COLO829 (cell line): Measurements from ENCODE around the gene TNIP3.

ENCODE experiments used
- DNase-seq: peaks from one replicate; pipeline ENCODE4 v3.0.0; 2012; ENCODE audit warnings: low spot score

The TNIP3 gene

GRCh38 chr4:121138039-121138825 lies 25.9 kb downstream of the TNIP3 start:
- DNase-seq = no peak

- DNase-seq = no peak
Measured at GRCh38 chr4:121130326-121130660, 33.8 kb downstream of the TNIP3 start.

- DNase-seq = no peak
Measured at GRCh38 chr4:121129606-121130325, 34.4 kb downstream of the TNIP3 start.

DNA sequence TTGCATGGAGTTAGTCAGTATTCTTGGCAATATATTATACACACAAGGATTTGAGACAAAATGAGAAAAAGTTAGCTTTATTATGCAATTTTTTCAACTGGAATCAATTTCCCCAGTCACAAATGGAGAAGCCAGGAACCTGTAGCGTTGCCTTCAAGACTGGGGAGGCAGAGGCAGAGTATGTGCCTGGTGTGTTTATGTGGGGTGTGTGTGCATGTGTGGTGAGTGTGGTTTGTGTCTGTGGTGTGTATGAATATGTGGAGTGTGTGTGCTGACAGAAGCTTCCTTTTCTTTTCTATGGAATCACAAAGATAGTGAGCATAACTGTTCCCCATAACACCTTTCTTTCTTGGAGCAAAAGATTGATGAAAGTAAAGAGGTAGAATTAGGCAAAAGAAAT lies 37.0 kb downstream of the TNIP3 start:
- DNase-seq = no peak

DNA sequence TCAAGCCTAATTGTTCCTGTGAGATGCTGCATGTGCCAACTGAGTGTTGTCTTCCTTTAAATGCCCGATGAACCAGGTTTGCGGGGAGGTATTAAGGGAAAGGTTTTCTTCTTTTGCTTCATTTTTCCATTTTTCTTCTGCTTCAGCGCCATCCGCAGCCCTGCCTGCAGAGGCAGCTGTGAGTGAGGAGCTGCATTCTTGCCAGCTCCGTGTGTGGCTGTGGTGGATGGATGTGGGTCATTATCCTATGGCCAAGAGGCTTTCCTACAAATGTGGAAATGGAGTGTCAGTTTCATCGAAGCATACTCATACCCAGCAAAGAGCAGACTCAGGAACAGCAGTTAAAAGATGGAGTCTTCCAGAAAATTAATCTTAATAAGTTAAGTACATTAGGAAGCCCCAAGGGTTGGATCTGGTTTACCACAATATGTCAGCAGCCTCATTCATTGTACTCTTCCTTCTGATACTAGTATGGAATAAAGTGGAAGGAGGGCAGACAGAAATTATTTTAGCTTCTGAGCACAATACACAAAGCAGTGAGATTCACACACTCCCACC lies 37.6 kb downstream of the TNIP3 start:
- DNase-seq = no peak

GRCh38 chr4:121125498-121125885 lies 38.6 kb downstream of the TNIP3 start:
- no peak for DNase-seq

- no peak for DNase-seq
Measured at GRCh38 chr4:121122661-121123060, 41.5 kb downstream of the TNIP3 start.

DNA sequence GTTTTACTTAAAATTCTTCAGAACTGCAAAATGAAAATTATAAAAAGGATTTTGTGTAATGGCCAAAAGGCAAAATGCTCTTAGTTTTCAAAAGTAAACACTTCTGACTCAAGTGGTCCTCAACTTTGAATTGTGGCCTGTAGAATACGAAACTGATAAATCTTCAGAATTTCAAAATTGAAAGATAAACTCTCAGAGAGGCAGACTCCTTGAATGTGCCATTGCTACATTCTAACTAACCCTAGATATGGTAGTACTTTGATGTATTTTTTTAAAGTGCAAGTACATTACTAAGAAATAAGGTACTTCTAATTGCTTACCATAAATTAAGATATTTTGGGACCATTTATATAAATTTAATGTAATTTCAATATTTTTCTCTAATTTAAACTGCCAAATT lies 44.4 kb downstream of the TNIP3 start:
- DNase-seq = no peak

- no peak for DNase-seq
Measured at GRCh38 chr4:121118344-121118743, 45.8 kb downstream of the TNIP3 start.

DNA sequence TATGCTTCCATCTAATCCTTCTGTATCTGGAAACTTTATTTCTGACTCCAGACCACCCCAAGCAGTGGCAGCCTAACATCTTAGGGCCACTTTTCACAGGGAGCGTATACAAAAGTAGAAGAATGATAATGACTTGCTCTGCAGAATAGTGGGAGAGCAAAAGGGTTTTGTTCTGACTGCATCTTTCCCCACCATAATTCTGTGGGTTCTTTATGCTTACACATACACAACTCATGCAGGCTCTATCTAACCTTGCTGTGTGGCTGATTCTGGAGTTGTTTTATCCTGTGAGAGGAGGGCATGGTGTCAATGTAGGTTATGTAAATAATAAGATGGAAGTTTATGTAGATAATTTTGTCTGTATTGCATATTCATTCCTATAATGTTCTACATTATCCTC lies 49.4 kb downstream of the TNIP3 start:
- no peak for DNase-seq

DNA sequence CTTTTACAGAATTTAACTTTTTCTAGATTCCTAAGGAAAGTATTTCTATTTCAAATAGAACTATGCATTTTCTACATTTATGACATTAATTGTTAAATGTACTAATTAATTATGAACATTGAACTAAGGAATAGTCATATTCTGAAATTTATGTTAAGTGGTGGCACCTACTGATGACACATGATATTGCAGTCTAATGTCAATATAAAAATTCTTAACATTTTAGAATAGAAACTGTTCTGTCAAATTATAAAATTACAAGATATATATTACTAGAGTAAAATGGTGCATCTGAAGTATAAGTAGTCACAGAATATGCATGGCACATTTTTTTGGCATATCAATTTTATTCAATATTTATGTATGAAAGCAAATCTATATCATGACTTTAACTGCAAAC lies 51.6 kb downstream of the TNIP3 start:
- DNase-seq = no peak

- DNase-seq = no peak
Measured at GRCh38 chr4:121108557-121108956, 55.6 kb downstream of the TNIP3 start.

DNA sequence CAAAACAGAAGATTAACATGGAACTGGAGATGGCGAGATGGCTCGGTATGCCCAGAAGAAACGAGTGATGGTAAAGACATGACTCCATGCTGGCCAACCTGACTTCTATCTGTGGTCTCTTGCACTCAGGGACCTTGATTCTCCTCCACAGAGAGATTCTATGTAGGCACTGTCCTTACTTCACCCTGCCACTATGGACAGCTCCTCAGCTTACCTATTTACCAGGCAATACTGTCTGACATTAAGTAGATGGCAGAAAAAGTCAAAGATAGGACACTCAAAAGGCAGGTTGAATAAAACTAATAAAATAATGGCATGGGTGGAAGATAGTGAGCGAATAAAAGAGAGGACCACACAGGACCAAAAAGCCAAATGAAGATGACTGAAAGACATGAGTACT lies 56.6 kb downstream of the TNIP3 start:
- DNase-seq = no peak

- DNase-seq = no peak
Measured at GRCh38 chr4:121100093-121100775, 63.9 kb downstream of the TNIP3 start.

- DNase-seq = no peak
Measured at GRCh38 chr4:121098266-121098665, 65.9 kb downstream of the TNIP3 start.

GRCh38 chr4:121096629-121097028 lies 67.5 kb downstream of the TNIP3 start:
- peak; percentile 72 for DNase-seq

GRCh38 chr4:121096191-121096590 lies 67.9 kb downstream of the TNIP3 start:
- DNase-seq = no peak

GRCh38 chr4:121094297-121094966 lies 69.7 kb downstream of the TNIP3 start:
- no peak for DNase-seq

- no peak for DNase-seq
Measured at GRCh38 chr4:121093261-121093660, 70.9 kb downstream of the TNIP3 start.

- no peak for DNase-seq
Measured at GRCh38 chr4:121091941-121092340, 72.2 kb downstream of the TNIP3 start.

- no peak for DNase-seq
Measured at GRCh38 chr4:121088867-121089266, 75.3 kb downstream of the TNIP3 start.
